Measurements from ENCODE around the gene SNX25.
"Not testable (repeated sequence)": the region's sequence is repeated elsewhere in the genome, so short reads cannot be mapped to it uniquely, and the experiment has no call there.

The SNX25 gene

DNA sequence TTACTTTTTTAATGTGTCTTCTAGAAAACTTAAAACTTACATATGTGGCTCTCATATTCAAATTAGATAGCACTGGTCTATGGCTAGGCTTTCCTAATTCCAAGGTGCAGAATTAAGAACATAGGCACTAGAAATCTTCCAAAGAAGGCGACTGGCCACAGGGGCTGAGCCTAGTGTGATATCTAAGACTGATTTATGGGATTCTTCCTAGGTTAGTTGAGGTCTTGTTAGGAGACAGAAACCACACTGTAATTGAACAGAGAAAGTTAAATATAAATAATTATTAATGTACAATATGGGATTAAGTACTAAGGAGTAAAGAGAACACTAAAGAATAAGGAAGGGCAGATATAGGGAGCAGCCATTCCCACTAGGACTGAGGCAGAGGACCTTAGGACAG is 48.3 kb downstream of the SNX25 start:
- Histone ChIP-seq H3K36me3 (ENCODE audit: control insufficient read depth in 2 of 2, insufficient read depth in 1 of 2, low read length in 2 of 2) (peaks cover 0 to 13% of the 10 kb centered on the region in 2 experiments; a peak in 1 of 3 replicates), H3K4me3 (ENCODE audit: low read depth, low read length) (no peak overlapping the region), H3K4me1 (ENCODE audit: control insufficient read depth, insufficient read depth, low read length) (peaks cover 17% of the 10 kb centered on the region), H3K9me3 (ENCODE audit: control insufficient read depth, insufficient read depth, low read depth, low read length) (no peaks in the 10 kb centered on the region), H3K27ac (ENCODE audit: extremely low read depth, low read depth, low read length) (no peak overlapping the region)
- ChIA-PET CTCF (interaction anchor here (0.7 kb wide), 1 partner anchor 127 kb away, joined by 3 read pairs; no protein-coding TSS in a partner anchor), POLR2A (interaction anchor here (0.6 kb wide), 1 partner anchor 37 kb away, joined by 3 read pairs; no protein-coding TSS in a partner anchor)
- TF ChIP-seq SP3 (tag by site-specific recombination; IDR thresholded peaks at IDR 0.05) = no peak
- TF ChIP-seq ZNF830 (tag by site-specific recombination; IDR thresholded peaks at IDR 0.05; ENCODE audit: low read depth) = no peak
- no peak for TF ChIP-seq ZNF157 (tag by site-specific recombination; IDR thresholded peaks at IDR 0.05)

- CTCF ChIA-PET; H3K9me3 ChIP-seq (ENCODE audit: control insufficient read depth, insufficient read depth, low read depth, low read length); POLR2A ChIA-PET; H3K4me3 ChIP-seq (ENCODE audit: low read depth, low read length); H3K27ac ChIP-seq (ENCODE audit: extremely low read depth, low read depth, low read length): not testable (repeated sequence)
- H3K36me3 ChIP-seq (ENCODE audit: control insufficient read depth in 2 of 2, insufficient read depth in 1 of 2, low read length in 2 of 2) = peaks cover 0 to 19% of the 10 kb centered on the region in 2 experiments; a peak in 1 of 3 replicates
- peaks cover 17% of the 10 kb centered on the region for H3K4me1 ChIP-seq (ENCODE audit: control insufficient read depth, insufficient read depth, low read length)
- TF ChIP-seq ZBTB17 (tag by site-specific recombination; IDR thresholded peaks at IDR 0.05) (0 out of 2 replicates have a peak, but pooled peaks have one; percentile 15), ZNF366 (tag by site-specific recombination; conservative IDR thresholded peaks at IDR 0.05) (peak; percentile 45), ZNF600 (tag by site-specific recombination; IDR thresholded peaks at IDR 0.05) (0 out of 2 replicates have a peak, but pooled peaks have one; percentile 33)
Observed at GRCh38 chr4:185258741-185259140, 49.3 kb downstream of the SNX25 start.

DNA sequence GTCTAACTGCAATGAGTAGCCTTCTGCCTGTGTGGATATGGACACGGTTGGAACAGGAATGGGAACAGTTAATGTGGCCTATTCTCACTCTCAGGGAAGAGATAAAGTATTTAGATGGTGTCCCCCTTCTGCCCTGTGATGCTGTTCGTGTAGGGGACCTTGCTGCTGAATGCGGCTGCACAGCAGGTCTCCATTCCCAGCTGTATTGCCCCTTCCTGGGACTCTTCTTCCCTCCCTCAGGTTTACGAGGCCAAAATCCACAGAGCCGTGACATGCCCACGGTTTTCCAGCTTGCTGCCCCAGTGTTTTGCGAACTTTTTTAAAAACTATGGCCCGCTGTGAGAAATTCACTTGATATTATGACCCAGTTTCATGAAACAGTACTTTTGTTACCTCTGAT is 50.3 kb downstream of the SNX25 start:
- CTCF ChIA-PET = interaction anchor here (0.7 kb wide), 1 partner anchor 437 kb away, joined by 3 read pairs; no protein-coding TSS in a partner anchor
- H3K4me1 ChIP-seq (ENCODE audit: control insufficient read depth, insufficient read depth, low read length) = peaks cover 17% of the 10 kb centered on the region

DNA sequence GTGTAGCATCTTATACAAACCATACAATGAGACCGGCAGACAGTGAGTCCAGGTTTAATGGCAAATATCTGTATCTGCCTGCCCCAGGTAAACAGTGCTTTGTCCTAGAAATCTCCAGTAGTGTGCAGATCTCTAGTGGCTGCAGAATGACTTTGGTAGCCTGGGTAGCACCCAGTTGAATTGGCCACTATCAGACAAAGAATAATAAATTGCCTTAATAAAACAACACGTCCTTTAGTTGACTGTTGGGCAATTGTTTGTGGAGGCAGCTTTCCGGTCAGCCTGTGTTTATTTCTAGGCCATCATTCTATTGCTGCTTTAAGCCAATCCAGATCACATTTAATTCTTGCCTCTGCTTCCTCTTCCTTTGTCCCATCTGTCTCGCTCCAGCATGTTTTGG is 52.5 kb downstream of the SNX25 start:
- no peaks in the 10 kb centered on the region for H3K9me3 ChIP-seq (ENCODE audit: control insufficient read depth, insufficient read depth, low read depth, low read length)

More for the DNA sequence above, 50.3 kb downstream of the SNX25 start:
- POLR2A ChIA-PET = no interaction called here
- no peak overlapping the region for H3K4me3 ChIP-seq (ENCODE audit: low read depth, low read length)
- no peaks in the 10 kb centered on the region for H3K9me3 ChIP-seq (ENCODE audit: control insufficient read depth, insufficient read depth, low read depth, low read length)
- TF ChIP-seq ZIC2 (tag by site-specific recombination; IDR thresholded peaks at IDR 0.05) (peak; percentile 64), ZNF626 (tag by site-specific recombination; IDR thresholded peaks at IDR 0.05) (no peak), ZNF174 (tag by site-specific recombination; IDR thresholded peaks at IDR 0.05) (no peak)
- H3K27ac ChIP-seq (ENCODE audit: extremely low read depth, low read depth, low read length) = no peak overlapping the region
- peaks cover 0 to 27% of the 10 kb centered on the region in 2 experiments; a peak in 1 of 3 replicates for H3K36me3 ChIP-seq (ENCODE audit: control insufficient read depth in 2 of 2, insufficient read depth in 1 of 2, low read length in 2 of 2)

More for the DNA sequence above, 52.5 kb downstream of the SNX25 start:
- Histone ChIP-seq H3K4me3 (ENCODE audit: low read depth, low read length) (no peak overlapping the region), H3K27ac (ENCODE audit: extremely low read depth, low read depth, low read length) (no peak overlapping the region), H3K36me3 (ENCODE audit: control insufficient read depth in 2 of 2, insufficient read depth in 1 of 2, low read length in 2 of 2) (peaks cover 0 to 32% of the 10 kb centered on the region in 2 experiments; a peak in 1 of 3 replicates), H3K4me1 (ENCODE audit: control insufficient read depth, insufficient read depth, low read length) (peaks cover 15% of the 10 kb centered on the region)
- CTCF ChIA-PET = no interaction called here
- TF ChIP-seq ZNF530 (tag by site-specific recombination; IDR thresholded peaks at IDR 0.05; ENCODE audit: low read depth) = no peak
- no peak for TF ChIP-seq ZNF791 (tag by site-specific recombination; IDR thresholded peaks at IDR 0.05)
- no peak for TF ChIP-seq ZNF549 (tag by site-specific recombination; IDR thresholded peaks at IDR 0.05)
- TF ChIP-seq KLF1 (tag by site-specific recombination; IDR thresholded peaks at IDR 0.05) = no peak
- no peak for TF ChIP-seq ZNF626 (tag by site-specific recombination; IDR thresholded peaks at IDR 0.05)
- no peak for TF ChIP-seq KLF16 (tag by site-specific recombination; IDR thresholded peaks at IDR 0.05)
- TF ChIP-seq ZNF560 (tag by site-specific recombination; IDR thresholded peaks at IDR 0.05; ENCODE audit: borderline replicate concordance) = no peak
- TF ChIP-seq ZNF19 (tag by site-specific recombination; IDR thresholded peaks at IDR 0.05; ENCODE audit: low read depth) = no peak
- no peak for TF ChIP-seq ZNF777 (tag by site-specific recombination; IDR thresholded peaks at IDR 0.05; ENCODE audit: borderline replicate concordance)
- no peak for TF ChIP-seq ZBTB44 (tag by site-specific recombination; IDR thresholded peaks at IDR 0.05)
- TF ChIP-seq, protein P1, sequence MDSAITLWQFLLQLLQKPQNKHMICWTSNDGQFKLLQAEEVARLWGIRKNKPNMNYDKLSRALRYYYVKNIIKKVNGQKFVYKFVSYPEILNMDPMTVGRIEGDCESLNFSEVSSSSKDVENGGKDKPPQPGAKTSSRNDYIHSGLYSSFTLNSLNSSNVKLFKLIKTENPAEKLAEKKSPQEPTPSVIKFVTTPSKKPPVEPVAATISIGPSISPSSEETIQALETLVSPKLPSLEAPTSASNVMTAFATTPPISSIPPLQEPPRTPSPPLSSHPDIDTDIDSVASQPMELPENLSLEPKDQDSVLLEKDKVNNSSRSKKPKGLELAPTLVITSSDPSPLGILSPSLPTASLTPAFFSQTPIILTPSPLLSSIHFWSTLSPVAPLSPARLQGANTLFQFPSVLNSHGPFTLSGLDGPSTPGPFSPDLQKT (IDR thresholded peaks at IDR 0.05; ENCODE audit: borderline replicate concordance, low read depth, low read length) = no peak
- no peak for TF ChIP-seq SP2 (tag by site-specific recombination; IDR thresholded peaks at IDR 0.05)
- TF ChIP-seq, protein P2, sequence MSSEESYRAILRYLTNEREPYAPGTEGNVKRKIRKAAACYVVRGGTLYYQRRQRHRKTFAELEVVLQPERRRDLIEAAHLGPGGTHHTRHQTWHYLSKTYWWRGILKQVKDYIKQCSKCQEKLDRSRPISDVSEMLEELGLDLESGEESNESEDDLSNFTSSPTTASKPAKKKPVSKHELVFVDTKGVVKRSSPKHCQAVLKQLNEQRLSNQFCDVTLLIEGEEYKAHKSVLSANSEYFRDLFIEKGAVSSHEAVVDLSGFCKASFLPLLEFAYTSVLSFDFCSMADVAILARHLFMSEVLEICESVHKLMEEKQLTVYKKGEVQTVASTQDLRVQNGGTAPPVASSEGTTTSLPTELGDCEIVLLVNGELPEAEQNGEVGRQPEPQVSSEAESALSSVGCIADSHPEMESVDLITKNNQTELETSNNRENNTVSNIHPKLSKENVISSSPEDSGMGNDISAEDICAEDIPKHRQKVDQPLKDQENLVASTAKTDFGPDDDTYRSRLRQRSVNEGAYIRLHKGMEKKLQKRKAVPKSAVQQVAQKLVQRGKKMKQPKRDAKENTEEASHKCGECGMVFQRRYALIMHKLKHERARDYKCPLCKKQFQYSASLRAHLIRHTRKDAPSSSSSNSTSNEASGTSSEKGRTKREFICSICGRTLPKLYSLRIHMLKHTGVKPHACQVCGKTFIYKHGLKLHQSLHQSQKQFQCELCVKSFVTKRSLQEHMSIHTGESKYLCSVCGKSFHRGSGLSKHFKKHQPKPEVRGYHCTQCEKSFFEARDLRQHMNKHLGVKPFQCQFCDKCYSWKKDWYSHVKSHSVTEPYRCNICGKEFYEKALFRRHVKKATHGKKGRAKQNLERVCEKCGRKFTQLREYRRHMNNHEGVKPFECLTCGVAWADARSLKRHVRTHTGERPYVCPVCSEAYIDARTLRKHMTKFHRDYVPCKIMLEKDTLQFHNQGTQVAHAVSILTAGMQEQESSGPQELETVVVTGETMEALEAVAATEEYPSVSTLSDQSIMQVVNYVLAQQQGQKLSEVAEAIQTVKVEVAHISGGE (tag by site-specific recombination; conservative IDR thresholded peaks at IDR 0.05; ENCODE audit: low read depth) = no peak
- POLR2A ChIA-PET = no interaction called here
